EH (cell line): ENCODE data around the gene MLLT6.
"Not testable (repeated sequence)": the region's sequence is repeated elsewhere in the genome, so short reads cannot be mapped to it uniquely, and the experiment has no call there.

Source experiments
- DNase-seq: peaks from one replicate; pipeline ENCODE4 v3.0.0-alpha.2; 2015; ENCODE audit warnings: low read depth

The MLLT6 gene

GRCh38 chr17:38707678-38708351, 2.7 kb downstream of the MLLT6 start:
- no peak for DNase-seq

GRCh38 chr17:38709104-38709820, 4.2 kb downstream of the MLLT6 start:
- no peak for DNase-seq

- DNase-seq: no peak
Measured at GRCh38 chr17:38709864-38710603, 5.0 kb downstream of the MLLT6 start.

GRCh38 chr17:38710604-38710962, 5.5 kb downstream of the MLLT6 start:
- no peak for DNase-seq

GRCh38 chr17:38710985-38711384, 5.9 kb downstream of the MLLT6 start:
- no peak for DNase-seq

- no peak for DNase-seq
Measured at GRCh38 chr17:38711792-38712571, 6.9 kb downstream of the MLLT6 start.

GRCh38 chr17:38712593-38712992, 7.5 kb downstream of the MLLT6 start:
- no peak for DNase-seq

DNA sequence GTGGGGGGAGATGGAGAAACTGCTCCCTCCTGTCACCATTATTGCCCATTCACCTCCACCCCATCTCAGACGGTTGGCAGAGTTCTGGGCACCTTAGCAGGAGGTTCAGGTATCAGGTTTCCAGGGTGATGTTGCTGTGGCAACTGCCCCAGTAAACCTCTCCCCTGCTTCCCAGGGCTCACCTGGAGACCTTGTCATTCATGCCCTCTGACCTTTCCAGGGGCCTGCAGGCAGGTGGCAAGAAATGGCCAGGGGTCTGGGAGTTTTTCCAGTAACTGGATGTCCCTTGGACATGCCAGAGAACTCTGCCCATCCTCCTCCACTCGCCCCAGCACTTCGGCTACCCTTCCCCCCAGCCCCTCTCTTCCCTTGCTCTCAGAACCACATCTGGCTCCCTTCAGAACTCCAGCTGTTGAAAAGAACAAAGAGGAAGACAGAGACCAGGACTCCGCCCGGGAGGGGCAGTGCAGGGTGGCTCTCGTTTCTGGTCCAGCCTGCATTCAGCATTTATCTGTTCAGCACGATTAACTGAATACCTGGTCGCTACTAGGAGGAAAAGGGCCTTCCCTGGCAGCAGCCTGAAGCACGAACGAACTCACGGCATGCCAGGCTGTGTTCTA, 8.5 kb downstream of the MLLT6 start:
- no peak for DNase-seq

- DNase-seq: no peak
Measured at GRCh38 chr17:38715216-38715943, 10.3 kb downstream of the MLLT6 start.

- no peak for DNase-seq
Measured at GRCh38 chr17:38716368-38717005, 11.4 kb downstream of the MLLT6 start.

DNA sequence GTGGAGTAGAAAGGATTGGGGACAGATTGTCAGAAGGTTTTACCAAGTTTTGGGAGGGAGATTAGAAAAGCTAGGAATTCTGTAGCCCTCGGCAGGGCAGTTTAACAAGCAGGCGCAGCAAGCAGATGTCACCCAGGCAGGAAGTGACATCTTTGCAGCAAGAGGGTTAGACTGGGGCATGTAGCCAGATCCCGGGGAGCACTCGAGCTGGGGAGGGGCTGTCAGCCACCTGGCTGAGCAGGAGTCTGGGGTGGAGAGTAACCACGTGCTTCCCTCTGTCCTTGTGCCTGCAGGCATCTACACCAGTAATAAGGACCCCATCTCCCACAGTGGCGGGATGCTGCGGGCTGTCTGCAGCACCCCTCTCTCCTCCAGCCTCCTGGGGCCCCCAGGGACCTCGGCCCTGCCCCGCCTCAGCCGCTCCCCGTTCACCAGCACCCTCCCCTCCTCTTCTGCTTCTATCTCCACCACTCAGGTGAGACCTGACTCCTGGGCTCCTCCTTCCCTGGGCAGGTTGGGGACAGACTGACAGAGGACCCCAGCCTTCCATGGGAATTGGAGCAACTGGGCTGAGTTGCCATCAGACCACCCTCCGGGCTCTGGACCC, 12.2 kb downstream of the MLLT6 start:
- no peak for DNase-seq

DNA sequence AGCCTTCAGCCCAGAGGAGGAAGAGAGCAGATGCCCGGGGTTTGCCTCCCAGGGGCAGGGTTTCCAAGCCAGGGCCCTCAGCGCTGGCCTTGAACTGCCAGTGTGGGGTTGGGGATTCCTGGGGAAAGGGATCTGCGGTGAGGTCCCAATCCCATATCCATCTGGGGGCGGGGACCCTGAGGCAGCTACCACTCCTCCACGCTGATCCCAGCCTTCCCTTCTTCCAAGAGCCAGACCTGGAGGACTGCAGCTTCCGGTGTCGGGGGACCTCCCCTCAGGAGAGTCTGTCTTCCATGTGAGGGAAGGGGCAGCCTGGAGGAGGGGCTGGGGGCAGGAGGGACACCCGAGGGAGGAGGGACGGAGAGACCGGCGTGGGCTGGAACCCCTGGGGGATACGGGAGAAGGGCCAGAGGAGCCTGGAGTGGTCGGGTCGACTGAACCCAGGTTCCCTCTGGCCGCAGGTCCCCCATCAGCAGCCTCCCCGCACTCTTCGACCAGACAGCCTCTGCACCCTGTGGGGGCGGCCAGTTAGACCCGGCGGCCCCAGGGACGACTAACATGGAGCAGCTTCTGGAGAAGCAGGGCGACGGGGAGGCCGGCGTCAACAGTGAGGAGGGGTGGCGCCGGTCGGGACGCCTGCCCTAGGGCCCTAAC, 14.3 kb downstream of the MLLT6 start:
- DNase-seq: no peak

- DNase-seq: no peak
Measured at GRCh38 chr17:38719943-38720641, 15.0 kb downstream of the MLLT6 start.

DNA sequence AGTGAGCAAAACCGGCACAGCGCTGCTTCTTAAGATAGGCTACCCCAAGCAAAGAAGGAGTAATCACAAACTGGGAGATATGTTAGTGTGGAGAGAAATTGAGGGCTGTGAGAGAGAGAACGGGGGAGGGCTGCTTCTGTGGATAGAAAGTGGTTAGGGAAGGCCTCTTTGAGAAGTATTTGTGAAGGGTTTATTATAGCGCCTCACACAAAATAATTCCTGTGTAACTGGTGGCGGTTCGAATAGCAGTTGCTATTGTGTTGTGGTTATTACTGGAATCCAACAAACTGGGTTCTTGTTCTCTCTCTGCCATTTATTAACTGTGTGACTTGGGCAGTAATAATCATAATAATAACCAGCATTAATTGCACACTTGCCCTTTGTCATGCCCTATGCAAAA, 15.9 kb downstream of the MLLT6 start:
- no peak for DNase-seq

- no peak for DNase-seq
Measured at GRCh38 chr17:38721802-38722201, 16.7 kb downstream of the MLLT6 start.

- DNase-seq: no peak
Measured at GRCh38 chr17:38724337-38724988, 19.4 kb downstream of the MLLT6 start.

DNA sequence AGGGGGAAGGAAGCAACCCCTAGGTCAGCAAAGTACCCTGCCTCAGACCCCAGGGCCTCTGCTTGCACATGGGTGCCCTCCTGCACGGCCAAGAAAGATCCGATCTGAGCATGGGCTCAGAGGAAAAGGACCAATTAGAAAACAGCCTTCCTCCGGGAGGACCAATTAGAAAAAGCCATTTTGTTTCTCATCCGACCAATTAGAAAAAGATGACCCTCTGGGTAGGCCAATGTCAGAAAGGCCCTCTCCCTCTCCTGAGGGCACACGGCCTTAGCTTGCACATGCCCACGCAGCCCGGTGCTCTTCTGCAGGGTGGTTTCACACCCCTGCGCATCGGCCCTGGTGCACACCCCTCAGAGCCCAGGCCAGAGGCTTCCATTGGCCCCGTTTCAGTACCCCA, 20.0 kb downstream of the MLLT6 start:
- no peak for DNase-seq

GRCh38 chr17:38726145-38726544, 21.1 kb downstream of the MLLT6 start:
- DNase-seq: not testable (repeated sequence)

GRCh38 chr17:38727736-38728135, 22.7 kb downstream of the MLLT6 start:
- no peak for DNase-seq
